HG02571 (cell line): ENCODE results near the gene BTBD19.
"Not testable (repeated sequence)": the region's sequence is repeated elsewhere in the genome, so short reads cannot be mapped to it uniquely, and the experiment has no call there.

Source experiments
- ATAC-seq: cut with Tn5 transposase; IDR thresholded peaks from one replicate; pipeline ENCODE4 v1.9.1; 2021; ENCODE audit warnings: mild to moderate bottlenecking, moderate library complexity; ENCODE audit not compliant: unreplicated experiment

Gene BTBD19

DNA sequence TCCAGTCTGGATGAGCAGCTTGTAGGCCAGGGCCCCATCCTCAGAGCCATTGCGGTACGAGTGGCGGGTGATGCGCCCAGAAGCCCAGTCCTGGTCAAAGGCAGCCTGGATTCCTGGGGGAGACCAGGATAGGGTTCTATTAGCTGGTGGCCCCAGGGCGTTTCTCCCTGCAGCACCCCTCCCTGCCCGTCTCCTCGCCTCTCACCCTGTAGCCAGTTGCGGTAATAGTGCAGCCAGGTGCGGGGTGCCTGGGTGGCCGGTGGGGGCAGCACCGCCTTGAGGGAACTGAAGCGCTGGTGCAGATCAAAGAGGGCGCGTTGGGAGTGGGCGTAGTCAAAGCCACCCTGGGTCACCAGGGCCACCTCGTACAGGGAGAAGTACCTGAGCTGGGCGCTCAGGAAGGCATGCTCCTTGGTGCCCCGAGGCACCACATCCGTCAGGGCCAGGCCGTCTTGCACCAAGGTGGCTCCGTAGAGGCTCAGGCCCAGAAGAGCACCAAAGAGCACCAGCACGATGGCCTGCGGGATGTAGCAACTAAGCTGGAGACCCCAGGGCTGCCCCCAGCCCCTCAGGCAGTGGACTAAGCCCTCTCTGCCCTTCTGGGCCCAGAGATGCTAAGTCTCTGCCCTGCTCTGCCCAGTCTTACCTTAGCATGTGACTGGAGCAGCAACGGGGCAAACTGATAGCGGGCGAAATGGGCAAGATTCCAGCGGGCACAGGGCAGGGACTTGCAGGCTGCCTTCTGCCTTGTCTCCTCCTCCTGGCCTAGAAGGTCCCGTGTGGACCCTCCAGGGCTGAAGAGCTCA lies 19.1 kb downstream of the BTBD19 start:
- no peak for ATAC-seq

DNA sequence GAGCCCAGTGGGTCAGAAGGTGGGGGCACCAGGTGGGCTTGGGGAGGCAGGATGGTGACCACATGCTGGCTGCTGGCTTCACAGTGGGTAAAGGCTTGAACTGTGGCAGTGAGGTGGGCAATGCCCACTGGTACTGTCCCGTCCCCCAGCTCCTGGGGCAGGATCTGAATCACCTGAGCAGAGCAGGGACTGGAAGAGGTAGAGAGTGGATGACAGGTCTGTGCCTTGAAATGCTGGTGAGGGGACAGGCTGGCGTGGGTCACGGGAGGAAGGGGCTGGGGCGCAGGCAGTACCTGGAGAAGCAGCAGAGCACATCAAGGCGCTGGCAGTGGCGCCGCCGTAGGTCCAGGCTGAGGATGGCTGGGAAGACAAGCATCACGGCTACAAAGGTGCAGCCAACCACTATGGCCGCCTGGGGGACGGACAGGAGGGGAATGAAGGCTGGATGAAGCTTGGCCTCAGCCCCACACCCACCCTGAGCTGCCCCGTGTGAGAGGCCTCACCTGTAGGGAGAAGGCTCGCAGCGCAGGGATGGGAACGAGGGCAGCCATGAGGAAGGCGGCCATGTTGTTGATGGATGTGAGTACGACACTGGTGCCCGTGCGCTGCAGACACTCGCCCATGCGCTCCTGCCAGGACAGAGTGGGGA lies 19.8 kb downstream of the BTBD19 start:
- ATAC-seq: no peak

GRCh38 chr1:44828841-44829440 lies 20.6 kb downstream of the BTBD19 start:
- ATAC-seq: no peak

DNA sequence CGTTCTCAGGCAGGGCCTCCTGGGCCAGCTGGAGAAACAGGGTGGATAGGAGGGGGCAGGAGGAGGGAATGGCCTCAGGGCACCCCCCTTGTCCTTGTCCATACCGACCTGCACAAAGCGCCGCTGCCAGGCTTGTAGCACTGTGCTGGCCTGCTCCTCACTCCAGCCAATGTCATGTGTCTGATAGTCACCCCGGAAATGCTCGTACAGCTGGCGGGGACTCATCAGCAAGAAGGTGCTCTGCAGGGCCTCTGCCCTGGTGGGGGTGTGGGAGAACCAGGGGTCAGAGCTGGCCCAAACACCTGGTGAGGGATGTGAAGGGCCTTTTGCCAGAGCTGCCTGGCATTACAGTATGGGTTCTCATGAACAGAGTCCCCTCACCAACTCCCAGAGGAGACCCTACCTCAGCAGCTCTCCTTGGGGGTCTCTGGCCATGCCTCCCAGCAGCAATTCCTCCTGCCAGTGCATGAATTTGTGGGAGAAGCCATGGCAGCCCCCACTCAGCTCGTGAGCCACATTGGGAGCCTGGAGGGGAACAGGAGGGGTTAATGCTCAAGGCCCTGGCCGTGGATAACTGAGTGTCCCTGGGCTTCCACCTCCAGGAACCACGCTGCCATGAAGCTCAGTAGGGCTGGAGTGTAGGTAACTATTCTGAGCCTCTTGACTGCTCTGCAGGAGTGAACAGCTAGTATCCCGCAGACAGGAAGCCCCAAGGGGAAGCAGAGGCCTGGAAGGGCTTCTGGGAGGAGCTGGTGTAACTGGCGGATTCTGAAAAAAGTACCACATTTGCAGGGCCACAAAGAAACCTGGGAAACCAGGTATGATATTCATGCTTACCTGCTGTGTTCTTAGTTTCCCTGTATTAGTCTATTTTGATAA lies 21.4 kb downstream of the BTBD19 start:
- ATAC-seq: no peak

- no peak for ATAC-seq
Measured at GRCh38 chr1:44830900-44831304, 22.6 kb downstream of the BTBD19 start.

DNA sequence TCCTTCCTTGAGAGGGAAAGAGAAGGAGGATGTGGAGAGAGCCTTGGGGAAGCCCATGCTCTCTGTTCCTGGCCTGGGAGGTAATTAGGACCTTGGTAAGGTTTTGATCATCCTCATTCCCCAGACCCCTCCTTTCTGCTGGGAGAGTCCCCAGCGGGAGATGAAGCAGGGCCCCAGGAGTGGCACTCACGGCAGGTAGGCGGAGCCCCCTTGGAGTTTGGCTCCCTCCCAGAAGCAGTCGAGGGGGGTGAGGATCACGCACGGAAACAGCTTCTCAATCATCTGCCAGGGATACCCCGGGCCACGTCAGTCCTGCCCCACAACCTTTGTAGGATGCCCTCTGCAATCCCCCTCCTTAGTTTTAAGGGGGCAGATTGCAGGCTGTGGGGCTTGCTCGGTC lies 23.2 kb downstream of the BTBD19 start:
- no peak for ATAC-seq

- ATAC-seq: no peak
Measured at GRCh38 chr1:44832056-44832705, 23.9 kb downstream of the BTBD19 start.

DNA sequence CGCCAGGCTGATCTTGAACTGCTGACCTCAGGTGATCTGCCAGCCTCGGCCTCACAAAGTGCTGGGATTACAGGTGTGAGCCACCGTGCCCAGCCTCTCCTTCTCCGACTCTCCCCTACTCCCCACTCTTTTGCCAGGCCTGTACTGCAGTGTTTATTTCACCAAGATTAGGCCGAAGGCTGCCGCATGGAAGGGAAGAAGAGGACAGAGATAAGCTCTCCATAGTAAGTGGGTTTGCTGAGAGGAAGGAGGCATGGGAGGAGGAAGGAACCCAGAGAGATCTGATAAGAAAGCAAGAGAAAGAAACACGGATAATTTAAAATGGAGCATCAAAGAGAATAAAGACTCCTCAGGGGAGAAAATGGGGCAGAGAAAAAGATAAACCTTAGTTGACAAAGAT lies 26.0 kb downstream of the BTBD19 start:
- ATAC-seq: no peak

DNA sequence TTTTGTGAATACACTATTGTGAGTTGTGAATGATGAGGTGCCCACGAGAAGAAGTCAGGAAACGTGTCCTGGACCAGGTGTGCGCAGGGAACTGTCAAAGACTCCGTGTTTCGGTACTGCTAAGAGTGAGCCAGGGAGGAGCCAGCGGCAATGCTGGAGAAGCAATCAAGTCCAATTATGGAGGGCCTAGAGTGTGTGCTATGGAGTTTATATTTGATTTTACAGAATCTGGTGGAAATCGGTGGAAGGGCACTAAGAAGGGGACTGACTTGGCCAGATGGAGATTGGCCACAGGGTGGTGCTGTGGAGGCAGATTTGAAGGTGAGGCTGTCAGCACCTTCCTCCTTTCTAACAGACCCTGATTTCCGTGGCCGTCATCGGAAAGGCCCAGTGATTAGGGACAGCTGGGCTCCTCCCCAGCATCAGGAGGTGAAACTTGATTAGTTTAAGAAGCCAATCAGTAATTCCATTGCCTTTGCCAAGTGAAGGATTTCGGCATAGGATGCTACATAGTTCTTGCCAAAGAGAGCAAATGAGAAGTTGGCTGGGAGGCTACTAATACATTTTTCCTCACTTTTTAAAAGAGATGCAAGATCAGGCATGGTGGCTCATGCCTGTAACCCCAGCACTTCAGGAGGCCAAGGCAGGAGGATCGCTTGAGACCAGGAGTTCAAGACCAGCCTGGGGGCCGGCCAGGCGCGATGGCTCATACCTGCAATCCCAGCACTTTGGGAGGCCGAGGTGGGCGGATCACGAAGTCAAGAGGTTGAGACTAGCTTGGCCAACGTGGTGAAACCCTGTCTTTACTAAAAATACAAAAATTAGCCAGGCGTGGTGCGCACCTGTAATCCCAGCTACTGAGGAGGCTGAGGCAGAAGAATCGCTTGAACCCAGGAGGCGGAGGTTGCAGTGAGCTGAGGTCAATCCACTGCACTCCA lies 27.7 kb downstream of the BTBD19 start:
- ATAC-seq: no peak

GRCh38 chr1:44838294-44838693 lies 30.0 kb downstream of the BTBD19 start:
- not testable (repeated sequence) for ATAC-seq

GRCh38 chr1:44839576-44839975 lies 31.3 kb downstream of the BTBD19 start:
- no peak for ATAC-seq

DNA sequence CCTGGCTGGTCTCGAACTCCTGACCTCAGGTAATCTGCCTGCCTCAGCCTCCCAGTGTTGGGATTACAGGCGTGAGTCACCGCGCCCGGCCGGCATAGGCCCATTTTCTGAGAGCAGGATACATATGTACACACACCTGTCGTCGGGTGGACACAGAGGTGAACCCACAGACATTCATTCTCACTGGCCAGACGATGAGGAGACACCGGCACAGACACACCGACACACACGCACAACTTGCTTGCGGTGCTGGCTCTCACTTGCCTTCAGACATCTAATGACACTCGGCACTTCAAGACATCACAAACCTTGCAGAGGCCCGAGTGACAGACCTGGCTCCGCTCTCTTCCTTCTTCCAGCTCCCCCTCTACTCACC lies 34.2 kb downstream of the BTBD19 start:
- ATAC-seq: no peak

- ATAC-seq: no peak
Measured at GRCh38 chr1:44842862-44843655, 34.7 kb downstream of the BTBD19 start, which contains the start of gene PTCH2. Gene PTCH2, minus strand, starts transcription at chr1:44843253. Its CDS starts 321 bp downstream, at chr1:44842932.

GRCh38 chr1:44846985-44847384 lies 38.7 kb downstream of the BTBD19 start:
- no peak for ATAC-seq

GRCh38 chr1:44847845-44848244 lies 39.5 kb downstream of the BTBD19 start:
- no peak for ATAC-seq

DNA sequence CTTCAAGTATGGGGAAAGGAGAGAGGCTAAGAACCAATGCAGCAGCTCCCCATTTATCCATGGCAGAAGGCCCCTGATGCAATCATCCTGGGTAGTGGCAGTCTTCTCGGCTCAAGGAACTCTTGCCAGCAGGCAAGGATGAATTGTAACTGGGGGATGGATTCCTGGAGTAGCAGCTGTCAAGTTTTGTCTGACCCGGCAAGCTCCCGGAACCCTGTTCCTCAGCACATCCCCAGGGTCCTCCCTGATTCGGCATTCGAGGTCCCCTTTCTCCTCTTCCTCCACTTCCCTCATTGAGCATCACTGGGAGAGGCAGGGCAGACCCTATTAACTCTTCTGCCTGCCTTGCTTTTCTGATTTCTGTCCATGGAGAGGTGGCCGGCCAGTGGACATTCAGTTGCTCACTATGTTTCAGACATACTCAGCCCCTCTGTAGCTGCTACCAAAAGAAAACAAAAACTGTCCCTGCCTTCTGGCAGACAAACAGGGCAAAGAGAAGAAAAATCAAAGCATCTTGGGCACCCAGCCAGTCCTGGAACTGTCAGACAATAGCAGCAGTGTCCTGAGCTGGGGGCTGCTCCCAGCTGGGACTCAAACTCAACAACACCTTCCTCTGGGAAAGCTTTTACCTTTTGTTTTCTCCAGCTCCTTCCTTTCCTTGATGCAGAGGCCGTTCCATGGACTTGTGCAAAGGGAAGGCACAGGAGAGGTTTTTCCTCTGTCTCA lies 40.3 kb downstream of the BTBD19 start:
- no peak for ATAC-seq

GRCh38 chr1:44849575-44850132 lies 41.3 kb downstream of the BTBD19 start:
- ATAC-seq: no peak

DNA sequence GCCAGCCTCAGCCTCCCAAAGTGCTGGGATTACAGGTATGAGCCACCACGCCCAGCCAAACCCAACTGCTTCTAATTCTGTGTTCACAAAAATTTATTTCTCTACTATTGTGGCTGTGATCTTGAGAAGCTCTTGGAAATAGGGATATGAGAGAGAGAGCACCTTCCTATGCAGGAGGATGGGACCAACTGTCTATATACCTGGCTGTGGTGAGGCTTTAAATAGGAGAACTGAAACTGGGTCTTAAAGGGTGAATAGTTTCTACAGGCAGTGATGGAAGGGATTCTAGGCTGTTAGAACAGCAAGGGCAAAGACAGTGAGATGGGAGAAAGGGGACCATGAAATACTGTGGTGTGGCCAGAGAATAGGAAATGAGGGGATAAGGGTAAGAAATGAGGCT lies 43.0 kb downstream of the BTBD19 start:
- no peak for ATAC-seq
